Epithelial cell of esophagus (primary cell): Measurements from ENCODE around the gene CCKAR.
A peak's percentile ranks its signal among the peaks of the same experiment; 100 is the strongest.
"Not testable (repeated sequence)": the region's sequence is repeated elsewhere in the genome, so short reads cannot be mapped to it uniquely, and the experiment has no call there.

Experiments used
- DNase-seq: peaks from one replicate; pipeline ENCODE4 v3.0.0; 2010; ENCODE audit warnings: low read depth
- H3K4me3 ChIP-seq: 2 replicates; pipeline ENCODE4 v1.5.1; 2011; ENCODE audit warnings: mild to moderate bottlenecking, low read length, control low read depth
- CTCF ChIP-seq: IDR thresholded peaks from 2 replicates; pipeline ENCODE4 v1.5.1; 2011; ENCODE audit warnings: low read depth, mild to moderate bottlenecking, low read length, control low read depth, inconsistent platforms; ENCODE audit not compliant: insufficient read depth; ENCODE audit errors: missing control alignments

Gene CCKAR

GRCh38 chr4:26507286-26507685, 17.0 kb upstream of the CCKAR start:
- no peak for DNase-seq
- TF ChIP-seq CTCF: no peak
- no peak overlapping the region for H3K4me3 ChIP-seq

GRCh38 chr4:26503844-26504243, 13.6 kb upstream of the CCKAR start:
- DNase-seq: no peak
- H3K4me3 ChIP-seq: no peak overlapping the region
- no peak for TF ChIP-seq CTCF

GRCh38 chr4:26503427-26503826, 13.1 kb upstream of the CCKAR start:
- no peak overlapping the region for H3K4me3 ChIP-seq
- no peak for DNase-seq
- no peak for TF ChIP-seq CTCF

- not testable (repeated sequence) for H3K4me3 ChIP-seq
- peak; percentile 74 for DNase-seq
Observed at GRCh38 chr4:26500565-26500999, 10.3 kb upstream of the CCKAR start.

- no peak for DNase-seq
- H3K4me3 ChIP-seq: no peak overlapping the region
- no peak for TF ChIP-seq CTCF
Observed at GRCh38 chr4:26496207-26496783, 6.0 kb upstream of the CCKAR start.

GRCh38 chr4:26493461-26493860, 3.2 kb upstream of the CCKAR start:
- H3K4me3 ChIP-seq: no peak overlapping the region
- TF ChIP-seq CTCF: no peak
- DNase-seq: no peak

GRCh38 chr4:26491449-26492170, 1.3 kb upstream of the CCKAR start:
- no peak for DNase-seq
- TF ChIP-seq CTCF: no peak
- H3K4me3 ChIP-seq: no peak overlapping the region
